Right atrium auricular region (tissue), 2 donors: ENCODE measurements around the gene CCDC92B. TPM values are rescaled to one million over a fixed set of nuclear protein-coding genes. Genes with fewer than 3 reads are reported as not detected.
A peak's percentile ranks its signal among the peaks of the same experiment; 100 is the strongest.

Experiments
- DNase-seq: peaks from one replicate; pipeline ENCODE4 v3.0.0-alpha.2; 2019; ENCODE audit warnings: low spot score
- H3K27ac ChIP-seq, 2 donors: fragments of 200-600 bp; sonication (generic); 1 replicate in 1 of 2; 2 replicates in 1 of 2; pipeline ENCODE4 v1.5.1; 2016 to 2019
- H3K27me3 ChIP-seq, 2 donors: fragments of 200-600 bp; sonication (generic); one replicate each; pipeline versions ENCODE4 v1.5.1 to v1.6.0; 2017 to 2019
- H3K36me3 ChIP-seq: fragments of 200-600 bp; sonication (generic); one replicate; pipeline ENCODE4 v1.5.1; 2016
- H3K4me1 ChIP-seq, 2 donors: fragments of 200-600 bp; sonication (generic); one replicate each; pipeline versions ENCODE4 v1.5.1 to v1.6.0; 2017 to 2019
- H3K4me3 ChIP-seq, 2 donors: fragments of 200-600 bp; sonication (generic); 1 replicate in 1 of 2; 2 replicates in 1 of 2; pipeline ENCODE4 v1.5.1; 2017 to 2019; ENCODE audit warnings: mild to moderate bottlenecking in 1 of 2, moderate library complexity in 1 of 2
- H3K9me3 ChIP-seq, 2 donors: fragments of 200-600 bp; sonication (generic); one replicate each; pipeline ENCODE4 v1.5.1; 2019
- total RNA-seq, 2 donors: library from RNA; depleted of rRNA; stranded (reverse); fragments of >200 nt; gene quantifications; one replicate each; pipeline ENCODE4 v1.1.0, GENCODE V29; 2016
- TF ChIP-seq, protein P1 (sequence below), 2 donors: fragments of 200-600 bp; sonication (generic); IDR thresholded peaks; one replicate each; pipeline ENCODE4 v1.5.1; 2019; ENCODE audit warnings: antibody characterized with exemption in 2 of 2

The CCDC92B gene
- total RNA-seq, 2 donors from 2014 or later, result not detected

DNA sequence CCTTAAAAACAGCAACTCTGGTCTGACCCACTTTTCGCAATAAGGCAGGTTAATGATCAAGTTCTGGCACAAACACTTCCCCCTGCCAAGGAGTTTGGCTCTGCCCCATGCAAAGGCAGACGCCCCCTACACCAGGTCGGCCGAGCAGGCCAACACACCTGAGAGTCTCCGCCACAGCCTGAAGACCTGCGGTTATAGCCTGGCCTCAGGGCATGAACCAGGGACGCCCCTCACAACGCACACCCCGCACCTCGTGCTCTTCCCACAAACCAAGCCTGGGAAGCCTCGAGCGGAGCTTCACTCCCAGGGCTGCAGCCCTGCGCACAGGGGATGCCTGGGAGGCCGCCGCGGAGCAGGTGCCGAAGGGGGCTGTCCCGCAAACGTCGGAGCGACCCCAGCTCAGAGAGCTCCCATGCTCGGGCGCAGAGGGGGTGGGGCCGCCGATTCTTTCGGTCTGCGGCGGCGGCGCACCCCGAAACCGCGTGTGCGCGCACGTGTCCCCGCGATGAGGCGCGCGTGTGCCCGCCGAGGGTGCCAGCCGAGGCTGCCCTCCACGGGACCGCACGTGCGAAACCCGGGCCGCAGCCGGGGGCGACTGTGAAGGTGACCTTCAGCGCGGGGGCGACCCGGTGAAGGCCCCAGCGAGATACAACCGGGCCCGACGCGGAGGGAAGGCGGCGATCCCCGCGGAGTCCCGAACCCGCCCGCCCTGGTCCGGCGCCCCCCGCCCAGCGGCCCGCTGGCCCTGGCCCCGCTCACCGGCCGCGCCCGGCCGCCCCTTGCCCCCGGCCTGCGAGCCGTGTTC lies 38.4 kb downstream of the CCDC92B start:
- H3K4me3 ChIP-seq, result peak overlapping the region; percentile 91 to 93
- H3K27ac ChIP-seq, result peak overlapping the region; percentile 90 to 92
- no peak for DNase-seq
- no peaks in the 10 kb centered on the region for H3K27me3 ChIP-seq
- no peaks in the 10 kb centered on the region for H3K9me3 ChIP-seq
- no peaks in the 10 kb centered on the region for H3K36me3 ChIP-seq
- H3K4me1 ChIP-seq, result peaks cover 0 to 59% of the 10 kb centered on the region in 2 donors
- TF ChIP-seq, protein P1, sequence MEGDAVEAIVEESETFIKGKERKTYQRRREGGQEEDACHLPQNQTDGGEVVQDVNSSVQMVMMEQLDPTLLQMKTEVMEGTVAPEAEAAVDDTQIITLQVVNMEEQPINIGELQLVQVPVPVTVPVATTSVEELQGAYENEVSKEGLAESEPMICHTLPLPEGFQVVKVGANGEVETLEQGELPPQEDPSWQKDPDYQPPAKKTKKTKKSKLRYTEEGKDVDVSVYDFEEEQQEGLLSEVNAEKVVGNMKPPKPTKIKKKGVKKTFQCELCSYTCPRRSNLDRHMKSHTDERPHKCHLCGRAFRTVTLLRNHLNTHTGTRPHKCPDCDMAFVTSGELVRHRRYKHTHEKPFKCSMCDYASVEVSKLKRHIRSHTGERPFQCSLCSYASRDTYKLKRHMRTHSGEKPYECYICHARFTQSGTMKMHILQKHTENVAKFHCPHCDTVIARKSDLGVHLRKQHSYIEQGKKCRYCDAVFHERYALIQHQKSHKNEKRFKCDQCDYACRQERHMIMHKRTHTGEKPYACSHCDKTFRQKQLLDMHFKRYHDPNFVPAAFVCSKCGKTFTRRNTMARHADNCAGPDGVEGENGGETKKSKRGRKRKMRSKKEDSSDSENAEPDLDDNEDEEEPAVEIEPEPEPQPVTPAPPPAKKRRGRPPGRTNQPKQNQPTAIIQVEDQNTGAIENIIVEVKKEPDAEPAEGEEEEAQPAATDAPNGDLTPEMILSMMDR (IDR thresholded peaks at IDR 0.05), result no peak

DNA sequence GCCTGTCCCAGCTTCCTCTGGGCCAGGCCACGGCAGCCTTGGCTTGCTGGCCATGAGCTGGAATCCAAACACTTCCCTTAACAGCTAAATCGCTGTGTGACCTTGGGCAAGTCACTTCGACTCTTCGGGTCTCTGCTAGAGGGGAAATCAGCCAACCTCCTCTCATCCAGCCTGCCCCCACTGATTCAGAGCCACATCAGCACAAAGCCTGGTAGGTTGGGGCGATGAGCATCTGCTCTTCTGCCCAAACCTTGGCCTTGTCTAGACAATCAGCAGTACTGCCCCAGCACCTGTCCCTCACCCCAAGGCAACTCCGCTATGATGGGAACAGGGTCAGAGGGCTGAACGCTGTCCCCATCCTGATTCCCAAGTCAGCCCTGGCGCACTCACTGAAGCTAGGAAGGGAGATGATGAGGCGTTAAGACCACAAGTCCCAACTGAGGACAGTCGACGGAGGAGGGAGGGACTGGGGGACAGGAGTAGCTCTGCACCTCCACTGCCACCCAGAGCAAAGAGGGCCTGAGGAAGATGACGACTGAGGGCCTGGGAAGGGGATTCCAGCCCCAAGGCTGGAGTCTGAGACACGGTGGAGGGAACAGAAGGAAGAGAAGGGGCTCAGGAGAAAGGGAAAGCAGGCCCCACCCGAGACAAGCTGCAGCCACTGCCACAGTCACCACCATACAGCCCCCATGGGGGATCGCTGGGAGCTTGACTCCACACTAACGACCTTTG lies 39.2 kb downstream of the CCDC92B start:
- Histone ChIP-seq H3K27me3 (no peaks in the 10 kb centered on the region), H3K27ac (peak overlapping the region; percentile 90 to 92), H3K4me1 (peaks cover 0 to 66% of the 10 kb centered on the region in 2 donors)

DNA sequence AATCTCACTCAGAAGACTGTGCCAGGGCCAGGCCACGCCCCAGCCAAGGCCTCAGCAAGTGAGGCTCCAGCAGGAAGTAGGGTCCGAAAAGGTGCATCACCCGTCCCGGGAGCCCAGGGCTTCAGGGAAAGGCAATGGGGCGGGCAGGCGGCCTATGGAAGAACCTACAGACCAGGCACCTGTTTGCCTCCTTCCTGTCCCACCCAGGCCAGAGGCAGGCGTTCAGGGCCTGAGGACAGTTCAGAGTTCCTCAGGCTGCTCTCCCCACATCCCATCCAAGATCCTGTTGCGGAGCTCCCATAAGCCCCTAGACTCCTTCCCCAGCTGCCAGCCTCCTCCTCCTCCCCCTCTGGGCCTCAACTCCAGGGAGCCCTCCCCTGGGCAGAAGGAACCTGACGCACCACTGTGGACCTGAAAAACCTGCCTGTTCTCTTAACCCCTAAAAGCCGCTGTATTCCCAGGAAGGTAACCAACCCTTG lies 40.2 kb downstream of the CCDC92B start:
- Histone ChIP-seq H3K27ac (peak overlapping the region; percentile 90 to 92), H3K4me3 (peak overlapping the region in 1 of 2 donors; percentile 93), H3K9me3 (no peaks in the 10 kb centered on the region), H3K27me3 (no peaks in the 10 kb centered on the region), H3K4me1 (peaks cover 0 to 76% of the 10 kb centered on the region in 2 donors), H3K36me3 (no peaks in the 10 kb centered on the region)
- no peak for DNase-seq
- TF ChIP-seq, protein P1 (IDR thresholded peaks at IDR 0.05), result no peak

More for the DNA sequence above, 39.2 kb downstream of the CCDC92B start:
- no peak for DNase-seq
- Histone ChIP-seq H3K9me3 (no peaks in the 10 kb centered on the region), H3K4me3 (peak overlapping the region; percentile 91 to 93), H3K36me3 (no peaks in the 10 kb centered on the region)
- TF ChIP-seq, protein P1 (IDR thresholded peaks at IDR 0.05), result no peak

DNA sequence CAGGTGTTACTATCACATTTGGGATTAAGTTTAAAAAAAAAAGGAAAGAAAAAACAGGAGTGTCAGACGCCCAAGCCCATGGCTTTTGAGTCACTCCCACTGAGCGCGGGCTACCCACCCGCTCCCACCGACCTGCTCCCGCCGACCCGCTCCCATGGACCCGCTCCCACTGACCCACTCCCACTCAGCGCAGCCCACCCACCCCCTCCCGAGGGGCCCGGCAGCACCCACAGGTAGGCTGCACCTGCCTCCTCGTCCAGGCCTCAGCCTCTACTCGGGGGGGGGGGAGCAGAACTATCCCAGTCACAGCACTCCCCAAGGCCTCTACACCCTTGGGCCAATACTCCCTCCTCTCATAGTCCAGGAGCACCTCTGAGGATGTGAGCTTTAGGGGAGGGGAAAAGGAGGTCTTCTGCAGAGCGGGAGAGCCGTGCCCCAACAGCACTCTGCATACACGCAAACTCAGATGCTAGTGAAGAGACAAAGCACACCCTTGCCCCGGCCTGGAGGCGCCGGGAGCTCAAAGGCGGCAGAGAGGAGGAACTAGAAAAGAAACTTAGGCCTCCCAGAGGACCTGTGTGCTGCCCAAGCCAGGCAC lies 40.8 kb downstream of the CCDC92B start:
- Histone ChIP-seq H3K4me3 (peak overlapping the region in 1 of 2 donors; percentile 93), H3K27ac (peak overlapping the region; percentile 90 to 92), H3K36me3 (no peaks in the 10 kb centered on the region), H3K4me1 (peaks cover 0 to 78% of the 10 kb centered on the region in 2 donors), H3K9me3 (no peaks in the 10 kb centered on the region), H3K27me3 (no peaks in the 10 kb centered on the region)
- DNase-seq, result no peak
- TF ChIP-seq, protein P1 (IDR thresholded peaks at IDR 0.05), result no peak

DNA sequence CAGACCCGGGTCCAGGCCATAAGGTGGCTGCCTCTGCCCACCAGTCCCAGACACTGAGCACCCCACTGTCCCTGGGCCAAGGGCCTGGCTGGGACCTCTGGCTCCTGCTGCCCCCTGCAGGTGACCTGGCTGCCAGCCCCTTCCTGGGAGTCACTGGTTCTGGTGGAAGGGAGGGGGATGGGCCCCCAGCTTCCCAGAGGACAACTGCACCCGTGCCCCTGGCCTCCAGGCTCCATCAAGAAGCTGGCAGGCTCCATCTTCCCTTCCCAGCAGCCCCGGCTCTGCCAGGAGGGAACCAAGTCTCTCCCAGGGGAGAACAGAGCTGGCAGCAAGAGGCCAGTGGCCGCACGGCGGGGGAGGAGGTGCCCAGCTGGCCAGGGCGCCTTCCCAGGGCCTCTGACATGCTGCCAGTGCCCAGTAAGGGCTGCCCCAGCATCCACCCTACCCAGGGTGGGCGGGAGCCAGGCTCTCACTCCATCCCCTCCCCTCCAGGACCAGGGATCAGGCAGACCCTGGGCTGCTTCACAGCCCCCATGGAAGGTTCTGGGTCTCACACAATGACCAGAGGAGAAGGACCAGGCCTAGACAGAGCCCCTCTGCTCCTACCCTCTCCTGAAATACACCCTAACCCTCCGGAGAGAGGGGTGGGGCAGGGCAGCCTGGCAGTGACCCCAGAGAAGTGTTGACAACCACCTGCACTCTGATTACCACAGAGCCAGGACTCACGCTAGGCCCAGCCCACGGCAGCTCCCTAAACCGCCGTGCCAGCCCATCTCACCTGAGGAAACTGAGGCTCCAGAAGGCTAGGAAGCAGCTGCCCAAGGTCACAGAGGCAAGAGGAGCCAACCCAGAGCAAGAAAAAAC lies 41.5 kb downstream of the CCDC92B start:
- TF ChIP-seq, protein P1 (IDR thresholded peaks at IDR 0.05), result peak; percentile 25 to 58
- Histone ChIP-seq H3K4me1 (peaks cover 0 to 78% of the 10 kb centered on the region in 2 donors), H3K27me3 (no peaks in the 10 kb centered on the region), H3K9me3 (no peaks in the 10 kb centered on the region), H3K36me3 (peaks cover 7% of the 10 kb centered on the region), H3K27ac (peak overlapping the region; percentile 90 to 92), H3K4me3 (peak overlapping the region; percentile 37 to 93)
- DNase-seq, result no peak
